ENCODE data around the gene PTPN22.

Gene PTPN22

GRCh38 chr1:113850127-113850796 is 21.2 kb downstream of the PTPN22 start:
- Histone ChIP-seq H3K27ac (ENCODE audit: extremely low read depth, low read depth, low read length) (no peak overlapping the region), H3K4me3 (ENCODE audit: low read depth, low read length) (no peak overlapping the region), H3K4me1 (ENCODE audit: control insufficient read depth, insufficient read depth, low read length) (no peaks in the 10 kb centered on the region), H3K9me3 (ENCODE audit: control insufficient read depth, insufficient read depth, low read depth, low read length) (no peaks in the 10 kb centered on the region), H3K36me3 (ENCODE audit: control insufficient read depth in 2 of 2, insufficient read depth in 1 of 2, low read length in 2 of 2) (no peaks in the 10 kb centered on the region)
- TF ChIP-seq BCL11B (tag by site-specific recombination; IDR thresholded peaks at IDR 0.05; ENCODE audit: low read depth) (no peak), REST (tag by site-specific recombination; IDR thresholded peaks at IDR 0.05) (no peak), ZNF184 (tag by site-specific recombination; IDR thresholded peaks at IDR 0.05) (no peak), ZNF366 (tag by site-specific recombination; conservative IDR thresholded peaks at IDR 0.05) (peak; percentile 91)
- POLR2A ChIA-PET, result no interaction called here
- CTCF ChIA-PET, result no interaction called here

- H3K9me3 ChIP-seq (ENCODE audit: control insufficient read depth, insufficient read depth, low read depth, low read length), result no peaks in the 10 kb centered on the region
- no peak for TF ChIP-seq ZSCAN18 (tag by site-specific recombination; IDR thresholded peaks at IDR 0.05)
- TF ChIP-seq ZBTB26 (tag by site-specific recombination; optimal IDR thresholded peaks at IDR 0.05), result no peak
- TF ChIP-seq ZNF335 (tag by site-specific recombination; conservative IDR thresholded peaks at IDR 0.05), result no peak
- no peak for TF ChIP-seq TSHZ1 (tag by site-specific recombination; IDR thresholded peaks at IDR 0.05; ENCODE audit: borderline replicate concordance)
- TF ChIP-seq BCL11B (tag by site-specific recombination; IDR thresholded peaks at IDR 0.05; ENCODE audit: low read depth), result no peak
- TF ChIP-seq ZNF626 (tag by site-specific recombination; IDR thresholded peaks at IDR 0.05), result no peak
- TF ChIP-seq CTCF (tag by site-specific recombination; IDR thresholded peaks at IDR 0.05), result no peak
- TF ChIP-seq ZNF792 (tag by site-specific recombination; IDR thresholded peaks at IDR 0.05), result no peak
- TF ChIP-seq ZNF529 (tag by site-specific recombination; IDR thresholded peaks at IDR 0.05; ENCODE audit: insufficient replicate concordance), result no peak
- TF ChIP-seq ZSCAN30 (tag by site-specific recombination; IDR thresholded peaks at IDR 0.05), result no peak
- no peak for TF ChIP-seq ZFP69B (tag by site-specific recombination; IDR thresholded peaks at IDR 0.05)
- TF ChIP-seq GLIS1 (tag by site-specific recombination; IDR thresholded peaks at IDR 0.05), result no peak
- no peak for TF ChIP-seq ZNF37A (tag by site-specific recombination; IDR thresholded peaks at IDR 0.05)
- TF ChIP-seq REST (tag by site-specific recombination; IDR thresholded peaks at IDR 0.05), result no peak
- H3K4me3 ChIP-seq (ENCODE audit: low read depth, low read length), result no peak overlapping the region
- no peaks in the 10 kb centered on the region for H3K36me3 ChIP-seq (ENCODE audit: control insufficient read depth in 2 of 2, insufficient read depth in 1 of 2, low read length in 2 of 2)
- no peak overlapping the region for H3K27ac ChIP-seq (ENCODE audit: extremely low read depth, low read depth, low read length)
- no peaks in the 10 kb centered on the region for H3K4me1 ChIP-seq (ENCODE audit: control insufficient read depth, insufficient read depth, low read length)
- POLR2A ChIA-PET, result no interaction called here
- CTCF ChIA-PET, result no interaction called here
Observed at GRCh38 chr1:113849072-113849471, 22.4 kb downstream of the PTPN22 start.
